ENCODE data around the gene ZNF280B.

ZNF280B gene

GRCh38 chr22:22508274-22509176 is at the start of gene ZNF280B:
TSS of gene ZNF280B (minus strand) at chr22:22508742. CDS start at chr22:22489398, 19,344 bp downstream.
- peak; percentile 27 to 65 for DNase-seq

- no peak for DNase-seq
These were observed 48.7 kb upstream of the ZNF280B start for GRCh38 chr22:22556995-22557925.

- no peak for DNase-seq
These were observed 48.0 kb upstream of the ZNF280B start for GRCh38 chr22:22556578-22556977.

- DNase-seq: no peak
These were observed 47.1 kb upstream of the ZNF280B start for GRCh38 chr22:22555596-22555995.

GRCh38 chr22:22554587-22555284 is 46.2 kb upstream of the ZNF280B start:
- DNase-seq: no peak

- DNase-seq: no peak
These were observed 45.4 kb upstream of the ZNF280B start for GRCh38 chr22:22553735-22554586.

- no peak for DNase-seq
These were observed 44.6 kb upstream of the ZNF280B start for GRCh38 chr22:22553141-22553540.

GRCh38 chr22:22552630-22553029 is 44.1 kb upstream of the ZNF280B start:
- no peak for DNase-seq

GRCh38 chr22:22550789-22551434 is 42.4 kb upstream of the ZNF280B start:
- DNase-seq: no peak

- DNase-seq: no peak
These were observed 40.4 kb upstream of the ZNF280B start for GRCh38 chr22:22548910-22549309.

- no peak for DNase-seq
These were observed 39.8 kb upstream of the ZNF280B start for GRCh38 chr22:22548317-22548716.

GRCh38 chr22:22547692-22548300 is 39.3 kb upstream of the ZNF280B start:
- no peak for DNase-seq

- no peak for DNase-seq
These were observed 38.7 kb upstream of the ZNF280B start for GRCh38 chr22:22547226-22547625.

GRCh38 chr22:22546490-22546889 is 37.9 kb upstream of the ZNF280B start:
- DNase-seq: no peak

- DNase-seq: no peak
These were observed 36.5 kb upstream of the ZNF280B start for GRCh38 chr22:22545084-22545483.

GRCh38 chr22:22538226-22538989 is 29.9 kb upstream of the ZNF280B start:
- no peak for DNase-seq

GRCh38 chr22:22536916-22537315 is 28.4 kb upstream of the ZNF280B start:
- no peak for DNase-seq

- DNase-seq: no peak
These were observed 28.0 kb upstream of the ZNF280B start for GRCh38 chr22:22536515-22536914.

GRCh38 chr22:22535662-22536061 is 27.1 kb upstream of the ZNF280B start:
- DNase-seq: no peak

All from SW 1271 (cell line).